GM15510 (cell line): ENCODE data around the gene SLC44A2.

Source experiments
- POLR2A ChIP-seq: IDR thresholded peaks from 3 replicates; pipeline ENCODE4 v1.6.1; 2011; ENCODE audit warnings: borderline replicate concordance; ENCODE audit not compliant: insufficient read length; ENCODE audit errors: extremely low read depth

The SLC44A2 gene

GRCh38 chr19:10637894-10638293 is 12.5 kb downstream of the SLC44A2 start:
- no peak for TF ChIP-seq POLR2A

- TF ChIP-seq POLR2A: no peak
These were observed 14.5 kb downstream of the SLC44A2 start for GRCh38 chr19:10639836-10640235.

- TF ChIP-seq POLR2A: no peak
These were observed 15.0 kb downstream of the SLC44A2 start for GRCh38 chr19:10640361-10640760.

GRCh38 chr19:10641248-10641647 is 15.9 kb downstream of the SLC44A2 start:
- no peak for TF ChIP-seq POLR2A

GRCh38 chr19:10642473-10643171 is 17.3 kb downstream of the SLC44A2 start:
- no peak for TF ChIP-seq POLR2A

- TF ChIP-seq POLR2A: no peak
These were observed 18.0 kb downstream of the SLC44A2 start for GRCh38 chr19:10643172-10643967.

GRCh38 chr19:10643968-10644259 is 18.6 kb downstream of the SLC44A2 start:
- TF ChIP-seq POLR2A: no peak

- no peak for TF ChIP-seq POLR2A
These were observed 19.1 kb downstream of the SLC44A2 start for GRCh38 chr19:10644260-10645007.

- no peak for TF ChIP-seq POLR2A
These were observed 21.3 kb downstream of the SLC44A2 start for GRCh38 chr19:10646456-10647159.

- no peak for TF ChIP-seq POLR2A
These were observed 23.0 kb downstream of the SLC44A2 start for GRCh38 chr19:10648360-10648759.

GRCh38 chr19:10651851-10652250 is 26.5 kb downstream of the SLC44A2 start:
- no peak for TF ChIP-seq POLR2A

- no peak for TF ChIP-seq POLR2A
These were observed 28.1 kb downstream of the SLC44A2 start for GRCh38 chr19:10653482-10653731.

- TF ChIP-seq POLR2A: peak; percentile 90
These were observed 28.6 kb downstream of the SLC44A2 start, which contains the start of gene ILF3 for GRCh38 chr19:10653732-10654609. ILF3 (plus strand) TSS chr19:10654346; CDS start chr19:10670606, 16,260 bp downstream.
